NCI-H2196 treated with DMSO at 0.1 percent for 48 hours (cell line): Measurements from ENCODE around the gene HOXC12.

ENCODE experiments used
- DNase-seq: peaks from one replicate; lab custom pipeline; 2025; ENCODE audit not compliant: unreplicated experiment; lab: John Stamatoyannopoulos, UW

HOXC12 gene

GRCh38 chr12:53971129-53971528 is 16.4 kb downstream of the HOXC12 start:
- no peak for DNase-seq

GRCh38 chr12:53971686-53972085 is 17.0 kb downstream of the HOXC12 start:
- no peak for DNase-seq

GRCh38 chr12:53972152-53972702 is 17.5 kb downstream of the HOXC12 start:
- no peak for DNase-seq

GRCh38 chr12:53972722-53973235 is 18.1 kb downstream of the HOXC12 start, which contains the start of gene HOXC11:
Gene HOXC11 (plus strand): TSS chr12:53973126. CDS start chr12:53973242, 116 bp downstream.
- DNase-seq = no peak

GRCh38 chr12:53973236-53974042 is 18.7 kb downstream of the HOXC12 start:
- no peak for DNase-seq

- DNase-seq = peak; percentile 15
Observed at GRCh38 chr12:53974084-53975063, 19.7 kb downstream of the HOXC12 start, which contains the start of gene HOTAIR. Gene HOTAIR (minus strand): TSS chr12:53974954.

GRCh38 chr12:53975064-53975471 is 20.4 kb downstream of the HOXC12 start:
- DNase-seq = no peak

GRCh38 chr12:53975479-53976152 is 20.9 kb downstream of the HOXC12 start:
- no peak for DNase-seq

- DNase-seq = no peak
Observed at GRCh38 chr12:53976172-53976822, 21.6 kb downstream of the HOXC12 start.

GRCh38 chr12:53976823-53977595 is 22.3 kb downstream of the HOXC12 start:
- DNase-seq = no peak

GRCh38 chr12:53977596-53978445 is 23.1 kb downstream of the HOXC12 start:
- no peak for DNase-seq

GRCh38 chr12:53978477-53979356 is 24.0 kb downstream of the HOXC12 start:
- DNase-seq = no peak

GRCh38 chr12:53980104-53980801 is 25.6 kb downstream of the HOXC12 start:
- DNase-seq = no peak

GRCh38 chr12:53980802-53981496 is 26.2 kb downstream of the HOXC12 start:
- no peak for DNase-seq

GRCh38 chr12:53981634-53982565 is 27.2 kb downstream of the HOXC12 start:
- DNase-seq = no peak
